Cortex of kidney (tissue), 1 donor: Measurements from ENCODE around the gene AMPH.
"Not testable (repeated sequence)": the region's sequence is repeated elsewhere in the genome, so short reads cannot be mapped to it uniquely, and the experiment has no call there.

Experiments used
- DNase-seq: peaks from one replicate; lab custom pipeline; 2025; lab: John Stamatoyannopoulos, UW

The AMPH gene

DNA sequence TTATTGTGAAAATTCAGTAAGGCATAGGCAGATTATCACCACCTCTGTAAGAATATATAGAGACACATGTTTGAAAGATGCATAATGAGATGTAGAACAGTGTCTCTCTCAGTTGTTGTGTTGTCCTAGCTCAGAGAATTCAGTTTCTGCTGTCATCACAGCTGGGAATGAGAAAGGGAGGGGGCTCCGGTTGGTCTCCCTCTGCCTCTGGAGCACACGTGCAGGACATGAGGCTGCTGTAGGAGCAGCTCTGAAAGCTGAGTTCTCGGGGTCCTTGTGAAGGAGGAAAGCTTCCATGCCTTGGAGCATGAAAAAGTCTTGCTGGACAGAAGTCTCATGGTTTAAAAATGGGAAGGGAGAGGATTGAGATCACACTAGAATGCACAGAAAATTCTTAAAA is 280.4 kb downstream of the AMPH start:
- DNase-seq = not testable (repeated sequence)

DNA sequence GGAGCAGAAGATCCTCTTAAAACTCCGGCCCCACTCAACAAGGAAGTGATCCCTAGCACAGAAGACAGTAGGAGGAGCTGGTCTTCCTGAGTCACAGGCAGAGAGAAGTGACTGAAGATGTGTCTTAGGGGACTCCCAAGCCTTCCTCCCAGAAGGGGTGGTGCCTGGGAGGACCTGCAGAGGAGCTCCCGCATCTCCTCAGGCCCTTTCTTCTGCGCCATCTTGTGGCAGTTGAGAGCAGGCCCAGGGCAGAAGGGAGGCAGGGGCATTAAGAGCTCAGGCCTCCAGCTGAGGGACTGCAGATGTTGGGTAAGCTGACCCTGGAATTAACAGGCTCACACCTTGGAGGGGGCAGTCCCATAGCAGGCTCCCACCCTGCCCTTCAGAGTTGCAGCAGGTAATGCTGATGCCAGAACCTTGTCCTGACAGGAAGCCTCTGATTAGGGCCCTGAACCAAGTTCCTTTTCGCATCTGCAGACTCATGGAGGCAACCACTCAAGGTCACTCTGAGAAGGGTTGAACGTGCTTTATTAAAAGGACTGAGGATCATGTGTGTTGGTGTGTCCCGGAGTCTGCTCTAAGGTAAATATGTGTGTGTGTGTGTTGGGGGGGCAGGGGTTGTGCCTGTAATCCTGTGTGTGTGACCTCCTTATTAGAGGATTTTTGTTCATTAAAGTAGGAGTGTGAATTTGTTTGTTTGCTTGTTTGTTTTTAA is 281.1 kb downstream of the AMPH start:
- DNase-seq = not testable (repeated sequence)

DNA sequence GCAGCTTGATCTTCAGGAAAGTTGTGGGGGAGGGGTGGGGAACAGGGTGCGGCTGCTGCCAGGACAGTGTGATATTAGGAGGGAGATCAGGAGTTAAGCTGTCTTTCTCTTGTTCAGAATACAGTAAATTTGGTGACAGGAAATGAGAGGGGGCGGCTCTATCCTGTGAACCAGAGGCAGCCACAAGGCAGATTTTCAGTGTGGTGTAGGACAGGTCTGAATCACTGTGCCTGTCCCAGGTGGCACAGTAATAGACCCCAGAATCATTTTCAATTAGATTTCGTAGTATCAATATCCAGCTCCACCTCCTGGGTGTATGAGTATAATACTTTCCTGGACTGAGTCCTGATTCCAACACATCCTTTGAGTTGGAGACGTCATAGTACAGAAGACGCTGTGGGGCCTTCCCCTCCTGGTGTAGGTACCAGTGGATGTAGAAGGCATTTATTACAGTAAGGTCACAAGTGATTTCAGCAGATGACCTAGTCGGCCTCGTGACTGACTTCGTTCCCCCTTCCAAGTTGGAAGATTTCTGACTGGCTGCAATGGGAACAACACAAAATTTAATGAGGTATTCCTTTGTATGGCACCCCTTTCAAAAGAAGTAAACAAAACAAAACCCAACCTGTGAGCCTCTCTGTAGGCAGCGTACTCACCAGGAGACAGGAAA is 281.9 kb downstream of the AMPH start:
- DNase-seq = not testable (repeated sequence)

DNA sequence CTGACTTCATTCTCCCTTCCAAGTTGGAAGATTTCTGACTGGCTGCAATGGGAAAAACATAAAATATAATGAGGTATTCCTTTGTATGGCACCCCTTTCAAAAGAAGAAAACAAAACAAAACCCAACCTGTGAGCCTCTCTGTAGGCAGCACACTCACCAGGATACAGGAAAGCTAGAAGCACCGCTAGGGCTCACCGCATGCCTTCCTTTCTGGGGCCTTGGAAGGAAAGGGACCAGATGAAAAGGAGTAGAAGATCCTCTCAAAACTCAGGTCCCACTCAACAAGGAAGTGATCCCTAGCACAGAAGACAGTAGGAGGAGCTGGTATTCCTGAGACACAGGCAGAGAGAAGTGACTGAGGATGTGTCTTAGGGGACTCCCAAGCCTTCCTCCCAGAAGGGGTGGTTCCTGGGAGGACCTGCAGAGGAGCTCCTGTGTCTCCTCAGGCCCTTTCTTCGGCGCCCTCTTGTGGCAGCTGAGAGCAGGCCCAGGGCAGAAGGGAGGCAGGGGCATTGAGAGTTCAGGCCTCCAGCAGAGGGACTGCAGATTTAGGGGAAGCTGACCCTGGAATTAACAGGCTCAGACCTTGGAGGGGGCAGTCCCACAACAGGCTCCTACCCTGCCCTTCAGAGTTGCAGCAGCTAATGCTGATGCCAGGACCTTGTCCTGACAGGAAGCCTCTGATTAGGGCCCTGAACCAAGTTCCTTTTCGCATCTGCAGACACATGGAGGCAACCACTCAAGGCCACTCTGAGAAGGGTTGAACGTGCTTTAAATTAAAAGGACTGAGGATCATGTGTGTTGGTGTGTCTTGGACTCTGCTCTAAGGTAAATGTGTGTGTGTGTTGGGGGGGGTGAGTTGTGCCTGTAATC is 285.6 kb downstream of the AMPH start:
- DNase-seq = not testable (repeated sequence)

DNA sequence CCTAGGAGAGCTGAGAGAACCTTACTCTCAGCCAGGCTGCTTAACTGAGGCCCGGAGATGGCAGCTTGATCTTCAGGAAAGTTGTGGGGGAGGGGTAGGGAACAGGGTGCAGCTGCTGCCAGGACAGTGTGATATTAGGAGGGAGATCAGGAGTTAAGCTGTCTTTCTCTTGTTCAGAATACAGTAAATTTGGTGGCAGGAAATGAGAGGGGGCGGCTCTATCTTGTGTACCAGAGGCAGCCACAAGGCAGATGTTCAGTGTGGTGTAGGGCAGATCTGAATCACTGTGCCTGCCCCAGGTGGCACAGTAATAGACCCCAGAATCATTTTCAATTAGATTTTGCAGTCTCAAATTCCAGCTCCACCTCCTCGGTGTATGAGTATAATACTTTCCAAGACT is 286.4 kb downstream of the AMPH start:
- DNase-seq = not testable (repeated sequence)

DNA sequence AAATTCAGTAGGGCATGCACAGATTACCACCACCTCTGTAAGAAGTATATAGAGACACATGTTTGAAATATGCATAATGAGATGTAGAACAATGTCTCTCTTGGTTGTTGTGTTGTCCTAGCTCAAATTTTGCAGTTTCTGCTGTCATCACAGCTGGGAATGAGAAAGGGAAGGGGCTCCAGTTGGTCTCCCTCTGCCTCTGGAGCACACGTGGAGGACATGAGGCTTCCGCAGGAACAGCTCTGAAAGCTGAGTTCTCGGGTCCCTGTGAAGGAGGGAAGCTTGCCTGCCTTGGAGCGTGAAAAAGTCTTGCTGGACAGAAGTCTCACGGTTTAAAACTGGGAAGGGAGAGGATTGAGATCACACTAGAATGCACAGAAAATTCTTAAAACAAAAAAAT is 289.0 kb downstream of the AMPH start:
- DNase-seq = not testable (repeated sequence)

DNA sequence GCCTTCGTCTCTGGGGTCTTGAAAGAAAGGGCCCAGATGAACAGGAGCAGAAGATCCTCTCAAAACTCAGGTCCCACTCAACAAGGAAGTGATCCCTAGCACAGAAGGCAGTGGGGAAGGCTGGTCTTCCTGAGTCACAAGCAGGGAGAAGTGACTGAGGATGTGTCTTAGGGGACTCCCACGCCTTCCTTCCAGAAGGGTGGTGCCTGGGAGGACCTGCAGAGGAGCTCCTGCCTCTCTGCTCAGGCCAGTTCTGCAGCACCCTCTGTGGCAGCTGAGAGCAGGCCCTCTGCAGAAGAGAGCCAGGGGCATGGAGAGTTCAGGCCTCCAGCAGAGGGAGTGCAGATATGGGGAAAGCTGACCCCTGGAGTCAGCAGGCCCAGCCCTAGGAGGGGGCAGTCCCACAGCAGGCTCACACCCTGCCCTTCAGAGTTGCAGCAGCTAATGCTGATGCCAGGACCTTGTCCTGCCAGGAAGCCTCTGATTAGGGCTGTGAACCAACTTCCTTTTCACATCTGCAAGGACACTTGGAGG is 289.9 kb downstream of the AMPH start:
- DNase-seq = not testable (repeated sequence)

DNA sequence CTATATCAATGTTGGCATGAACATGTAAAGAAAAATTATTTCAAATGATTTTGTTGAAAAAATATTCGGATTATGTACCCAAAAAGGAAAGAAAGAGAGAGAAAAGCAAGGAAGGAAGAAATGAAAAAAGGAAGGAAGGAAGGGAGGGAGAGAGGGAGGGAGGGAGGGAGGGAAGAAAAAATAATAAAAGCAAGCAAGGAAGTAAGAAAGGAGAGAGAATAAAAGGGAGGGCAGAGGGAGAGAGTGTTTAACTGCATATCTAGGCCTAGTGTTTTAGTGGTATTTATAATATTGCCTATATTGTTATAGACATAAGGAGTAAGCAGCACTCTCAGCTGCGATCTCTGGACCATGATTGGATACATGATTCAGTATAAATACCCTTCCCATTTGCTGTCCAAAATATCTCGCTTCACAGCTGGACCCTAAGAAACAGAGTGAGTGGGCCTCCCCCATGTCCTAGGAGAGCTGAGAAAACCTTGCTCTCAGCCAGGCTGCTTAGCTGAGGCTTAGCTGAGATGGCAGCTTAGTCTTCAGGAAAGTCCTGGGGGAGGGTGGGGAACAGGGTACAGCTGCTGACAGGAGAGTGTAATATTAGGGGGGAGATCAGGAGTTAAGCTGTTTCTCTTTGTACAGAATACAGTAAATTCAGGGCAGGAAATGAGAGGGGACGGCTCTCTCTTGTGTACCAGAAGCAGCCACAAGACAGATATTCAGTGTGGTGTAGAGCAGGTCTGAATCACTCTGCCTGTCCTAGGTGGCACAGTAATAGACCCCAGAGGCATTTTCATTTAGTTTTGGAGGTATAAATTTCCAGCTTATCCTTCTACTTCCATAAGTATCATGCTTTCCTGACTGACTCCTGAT is 291.0 kb downstream of the AMPH start:
- DNase-seq = no peak

DNA sequence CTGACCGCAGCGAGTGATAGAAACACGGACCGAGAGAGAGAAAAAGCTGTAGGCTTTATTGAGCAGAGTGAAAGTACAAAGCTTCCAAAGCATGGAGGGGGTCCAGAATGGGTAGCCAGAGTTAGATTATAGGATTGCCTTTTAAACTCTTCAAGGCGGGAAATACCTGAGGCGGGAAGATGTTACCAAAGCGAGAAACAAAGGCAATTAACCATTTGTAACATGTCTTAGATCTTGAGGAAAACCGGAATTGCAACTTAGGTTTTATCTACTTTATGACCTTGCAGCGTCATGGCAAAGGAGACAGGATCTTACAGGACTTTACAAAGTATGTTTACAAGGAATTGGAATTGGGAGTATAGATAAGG is 295.0 kb downstream of the AMPH start:
- not testable (repeated sequence) for DNase-seq

DNA sequence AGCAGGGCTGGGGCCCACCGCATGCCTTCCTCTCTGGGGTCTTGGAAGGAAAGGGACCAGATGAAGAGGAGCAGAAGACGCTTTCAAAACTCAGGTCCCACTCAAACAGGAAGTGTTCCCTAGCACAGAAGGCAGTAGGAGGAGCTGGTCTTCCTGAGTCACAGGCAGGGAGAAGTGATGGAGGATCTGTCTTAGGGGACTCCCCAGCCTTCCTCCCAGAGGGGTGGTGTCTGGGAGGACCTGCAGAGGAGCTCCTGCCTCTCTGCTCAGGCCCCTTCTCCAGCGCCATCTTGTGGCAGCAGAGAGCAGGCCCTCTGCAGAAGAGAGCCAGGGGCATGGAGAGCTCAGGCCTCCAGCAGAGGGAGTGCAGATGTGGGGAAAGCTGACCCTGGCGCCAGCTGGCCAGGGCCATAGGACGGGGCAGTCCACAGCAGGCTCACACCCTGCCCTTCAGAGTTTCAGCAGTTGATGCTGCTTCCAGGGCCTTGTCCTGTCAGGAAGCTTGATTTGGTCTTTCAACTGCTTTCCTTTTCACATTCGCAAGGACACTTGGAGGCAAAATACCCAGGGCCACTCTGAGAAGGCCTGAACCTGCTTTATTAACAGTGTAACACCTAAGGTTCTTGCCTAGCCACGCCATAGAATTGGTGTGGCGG is 295.6 kb downstream of the AMPH start:
- no peak for DNase-seq

DNA sequence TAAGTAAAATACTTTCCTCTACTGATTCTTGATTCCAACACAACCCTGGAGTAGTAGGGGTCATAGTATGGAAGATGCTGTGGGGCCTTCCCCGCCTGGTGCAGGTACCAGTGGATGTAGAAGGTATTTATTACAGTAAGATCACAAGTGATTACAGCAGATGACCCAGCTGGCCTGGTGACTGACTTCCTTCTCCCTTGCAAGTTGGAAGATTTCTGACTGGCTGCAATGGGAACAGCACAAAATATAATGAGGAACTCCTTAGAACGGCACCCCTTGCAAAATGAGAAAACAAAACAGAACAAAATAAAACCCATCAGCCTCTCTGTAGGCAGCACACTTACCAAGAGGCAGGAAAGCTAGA is 296.1 kb downstream of the AMPH start:
- no peak for DNase-seq

DNA sequence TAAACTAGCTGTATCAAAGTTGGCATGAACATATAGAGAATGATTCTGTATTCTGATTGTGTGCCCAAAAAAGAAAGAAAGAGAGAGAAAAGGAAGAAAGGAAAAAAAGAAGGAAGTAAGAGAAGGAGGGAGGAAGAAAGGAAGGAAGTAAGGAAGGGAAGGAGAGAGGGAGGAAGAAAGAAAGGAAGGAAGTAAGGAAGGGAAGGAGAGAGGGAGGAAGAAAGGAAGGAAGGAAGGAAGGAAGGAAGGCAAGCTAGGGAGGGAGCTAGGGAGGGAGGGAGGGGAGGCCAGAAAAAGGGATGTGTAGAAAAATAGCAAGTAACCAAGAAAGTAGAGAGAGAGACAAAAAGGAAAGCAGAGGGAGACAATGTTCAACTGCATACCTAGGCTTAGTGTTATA is 297.0 kb downstream of the AMPH start:
- no peak for DNase-seq
